GM21529 (cell line): ENCODE measurements around the gene CCDC85A.
A peak's percentile ranks its signal among the peaks of the same experiment; 100 is the strongest.

Experiments
- ATAC-seq: cut with Tn5 transposase; IDR thresholded peaks from one replicate; pipeline ENCODE4 v1.9.1; 2021; ENCODE audit not compliant: unreplicated experiment

The CCDC85A gene

DNA sequence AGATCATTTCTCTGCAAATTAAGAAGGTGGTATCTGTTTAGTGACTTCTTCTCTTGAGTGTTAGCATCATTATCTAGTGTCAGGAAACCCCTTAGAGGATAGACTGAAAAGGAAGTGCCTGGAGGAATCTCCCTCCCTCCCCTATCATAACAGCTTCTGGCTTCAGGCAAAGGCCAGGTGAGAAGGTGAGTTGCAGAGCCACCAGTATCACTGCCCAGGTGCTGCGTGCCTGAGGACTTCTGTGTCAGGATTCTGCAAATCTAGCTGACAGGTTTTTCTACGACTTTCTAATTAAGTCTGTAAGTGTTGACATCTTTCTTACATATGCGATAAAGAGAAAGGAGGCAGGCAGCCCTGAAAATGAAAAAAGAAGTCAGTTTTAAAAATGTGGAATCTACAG, 111.9 kb downstream of the CCDC85A start:
- ATAC-seq = no peak

DNA sequence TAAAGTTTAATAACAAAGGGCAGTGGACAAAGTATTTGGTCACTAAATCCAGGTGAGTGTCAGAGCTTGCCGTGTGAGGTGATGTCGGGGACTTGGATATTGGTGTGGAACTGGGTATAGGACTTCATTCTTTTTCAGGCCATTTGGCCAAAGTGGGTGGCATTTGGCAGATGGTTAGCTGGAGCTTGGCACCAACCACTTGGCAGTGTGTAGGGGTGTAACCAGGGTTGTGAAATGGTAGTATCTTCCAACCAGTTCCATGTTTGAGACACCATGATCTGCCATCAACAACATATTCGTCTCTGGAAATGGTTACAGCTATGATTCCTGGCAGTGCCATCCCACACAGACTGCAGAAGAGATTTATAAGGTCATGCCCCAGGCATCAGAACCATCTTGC, 113.9 kb downstream of the CCDC85A start:
- ATAC-seq = no peak

- no peak for ATAC-seq
These were observed 115.4 kb downstream of the CCDC85A start for GRCh38 chr2:56299171-56299691.

- ATAC-seq = no peak
These were observed 125.9 kb downstream of the CCDC85A start for GRCh38 chr2:56309626-56310170.

DNA sequence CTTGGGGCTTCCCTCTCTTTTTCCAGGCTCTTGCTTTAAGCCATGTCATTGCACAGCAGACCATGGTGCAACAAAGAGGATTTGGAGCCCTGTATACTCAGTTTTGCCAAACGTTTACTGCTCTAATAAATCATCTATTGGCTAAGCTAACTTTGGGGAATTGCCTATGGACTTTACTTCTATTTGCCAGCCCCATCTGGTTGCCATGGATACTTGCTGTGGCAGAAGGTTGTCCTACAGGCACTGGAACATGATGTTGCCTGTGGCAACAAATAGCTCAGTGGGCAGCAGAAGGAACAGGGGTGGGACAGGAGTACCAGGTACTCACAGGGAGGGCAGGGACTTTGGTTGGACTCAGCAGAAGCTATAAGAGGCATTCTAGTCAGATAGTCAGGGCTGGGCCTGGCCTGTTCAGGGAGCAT, 129.7 kb downstream of the CCDC85A start:
- ATAC-seq = no peak

- no peak for ATAC-seq
These were observed 130.6 kb downstream of the CCDC85A start for GRCh38 chr2:56314371-56314770.

DNA sequence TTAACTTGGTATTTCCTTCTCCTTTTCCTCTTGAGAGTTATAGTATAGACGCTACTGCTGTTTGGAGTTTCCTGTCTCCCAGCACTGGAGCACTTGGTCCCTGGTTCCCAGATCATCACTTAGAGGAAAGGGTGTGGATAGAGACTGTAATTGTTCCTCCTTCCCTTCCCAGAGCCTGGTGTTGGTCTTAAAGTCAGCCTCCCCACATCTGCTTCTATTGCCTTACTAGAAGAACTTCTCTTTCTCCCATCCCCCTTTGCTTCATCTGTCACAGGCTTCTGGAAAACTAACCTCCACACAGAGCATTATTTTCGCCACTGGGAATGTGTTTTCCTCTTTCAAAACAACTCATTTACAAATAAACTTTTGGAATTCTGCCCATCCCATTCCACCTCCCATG, 131.0 kb downstream of the CCDC85A start:
- ATAC-seq = no peak

DNA sequence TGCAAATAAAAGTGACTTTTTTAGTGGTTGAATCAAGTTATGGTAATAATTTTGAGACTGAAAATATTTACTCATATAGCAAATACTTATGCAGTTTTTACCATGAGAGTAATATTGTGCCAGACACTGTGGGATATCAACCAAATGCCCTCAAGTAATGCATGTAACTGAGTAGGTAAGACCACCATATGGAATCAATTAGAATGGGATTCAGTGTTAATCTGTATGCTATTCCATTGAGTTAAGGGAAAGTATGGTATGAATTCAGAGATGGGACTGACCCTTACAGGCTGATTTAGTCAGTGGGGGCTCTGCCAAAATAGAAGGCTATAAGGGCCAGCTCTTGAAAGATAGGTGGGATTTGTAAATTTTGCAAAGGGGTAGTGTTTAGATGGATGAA, 131.6 kb downstream of the CCDC85A start:
- no peak for ATAC-seq

GRCh38 chr2:56316011-56316410, 132.2 kb downstream of the CCDC85A start:
- ATAC-seq = no peak

GRCh38 chr2:56318147-56318546, 134.4 kb downstream of the CCDC85A start:
- ATAC-seq = no peak

DNA sequence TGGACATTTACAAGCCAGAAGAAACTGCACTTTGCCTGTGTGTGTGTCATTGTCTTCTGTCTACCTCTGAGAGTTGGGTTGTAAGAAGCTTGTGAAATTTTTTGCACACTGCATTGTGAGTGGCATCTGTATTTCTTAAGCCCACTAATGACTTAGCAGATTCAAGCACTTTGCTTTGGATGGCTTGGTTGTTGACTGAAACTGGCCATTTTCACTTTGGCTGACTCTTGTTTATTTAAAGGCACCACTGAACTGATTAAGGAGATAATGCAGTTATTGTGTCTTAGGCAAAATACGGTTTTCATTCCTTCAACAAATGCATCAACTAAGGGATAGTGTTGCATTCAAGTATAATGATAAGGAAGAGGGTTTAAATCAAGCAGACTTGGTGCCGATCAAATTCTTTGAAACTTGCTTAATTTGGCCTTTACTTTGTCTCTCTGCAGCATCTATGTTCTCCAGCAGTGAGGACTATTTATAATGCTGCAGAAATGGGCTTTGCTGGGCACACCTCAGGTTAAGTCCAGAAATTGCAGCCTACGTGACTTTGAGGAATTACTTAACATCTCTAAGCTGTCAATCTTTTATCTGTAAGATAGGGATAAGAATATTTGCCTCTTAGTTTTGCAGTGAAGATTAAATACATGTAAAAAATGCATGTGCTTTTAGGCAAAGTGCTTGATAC, 142.0 kb downstream of the CCDC85A start:
- no peak for ATAC-seq

DNA sequence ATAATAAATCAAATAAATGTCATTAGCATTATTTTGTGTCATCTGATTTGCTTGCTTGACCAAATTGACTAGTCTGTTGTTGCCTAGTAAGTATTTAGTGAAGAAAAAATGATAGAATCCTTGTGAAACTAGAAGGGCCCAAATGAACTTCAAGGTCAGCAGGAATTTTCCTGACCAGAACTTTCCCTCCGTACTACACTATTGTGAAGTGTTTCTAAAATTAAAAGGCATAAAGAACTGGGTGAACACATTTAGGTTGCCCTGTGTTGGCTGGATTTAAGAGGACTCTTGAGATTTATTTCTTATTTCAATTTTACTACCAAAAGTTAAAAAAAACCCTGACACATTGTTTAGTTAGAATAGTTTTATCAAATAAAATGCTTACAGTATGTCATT, 142.6 kb downstream of the CCDC85A start:
- no peak for ATAC-seq

DNA sequence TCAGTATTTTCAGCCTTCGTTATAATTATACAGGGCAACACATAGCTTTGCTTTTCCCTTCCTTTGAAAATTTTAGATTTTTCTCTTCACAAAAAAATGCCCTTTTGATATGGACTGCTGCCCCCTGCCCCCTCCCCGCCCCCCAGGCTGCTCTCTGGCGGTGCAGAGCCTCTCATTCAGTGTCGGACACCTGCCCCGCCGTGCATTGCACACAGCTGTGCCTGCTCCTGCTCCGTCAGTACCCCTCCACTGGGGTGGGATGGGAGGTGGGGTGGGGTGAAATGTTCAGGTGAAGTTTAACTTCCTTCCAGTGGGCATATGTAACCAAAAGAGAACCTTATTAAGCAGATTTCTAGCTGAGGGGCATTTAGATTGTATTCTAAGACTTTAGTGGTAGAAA, 148.0 kb downstream of the CCDC85A start:
- no peak for ATAC-seq

GRCh38 chr2:56333812-56334485, 150.2 kb downstream of the CCDC85A start:
- no peak for ATAC-seq

DNA sequence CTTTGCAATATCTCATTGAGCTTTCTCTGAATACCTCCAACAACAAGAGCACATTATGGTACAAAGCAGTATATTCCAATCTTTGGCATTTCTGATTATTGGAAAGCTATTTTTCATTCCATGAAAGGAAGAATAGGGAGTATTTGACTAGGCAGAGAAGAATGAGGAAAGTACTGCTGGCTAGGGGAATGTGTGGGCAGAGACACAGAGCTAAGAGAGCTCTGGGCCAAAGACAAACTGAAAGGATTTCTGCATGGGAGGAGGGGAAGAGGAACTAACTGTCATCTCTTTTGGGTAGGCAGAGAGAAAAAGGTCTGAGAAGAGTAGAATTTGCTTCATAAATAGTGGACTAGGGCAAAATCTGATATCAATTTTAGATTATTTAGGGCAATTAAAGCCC, 150.8 kb downstream of the CCDC85A start:
- ATAC-seq = no peak

- ATAC-seq = no peak
These were observed 151.3 kb downstream of the CCDC85A start for GRCh38 chr2:56335101-56335500.

GRCh38 chr2:56337342-56337741, 153.6 kb downstream of the CCDC85A start:
- ATAC-seq = no peak

DNA sequence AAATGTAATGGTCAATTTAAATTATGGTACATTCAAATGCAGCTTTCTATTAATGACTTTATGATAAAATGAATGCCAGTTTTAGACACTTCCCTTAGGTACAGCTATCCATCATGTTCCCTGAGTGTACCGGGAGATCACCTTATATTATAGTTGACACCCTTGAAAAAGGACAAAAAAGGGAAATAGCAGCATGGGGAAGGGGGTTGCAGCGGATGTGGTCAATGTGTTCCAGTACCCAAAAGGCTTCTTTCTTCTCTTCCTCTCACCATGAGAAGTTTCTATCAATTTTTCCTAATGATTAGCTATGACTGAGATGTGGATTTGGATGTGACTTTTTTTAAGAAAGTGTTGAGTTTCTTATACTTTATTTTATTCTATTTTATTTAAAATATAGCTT, 154.4 kb downstream of the CCDC85A start:
- ATAC-seq = no peak

DNA sequence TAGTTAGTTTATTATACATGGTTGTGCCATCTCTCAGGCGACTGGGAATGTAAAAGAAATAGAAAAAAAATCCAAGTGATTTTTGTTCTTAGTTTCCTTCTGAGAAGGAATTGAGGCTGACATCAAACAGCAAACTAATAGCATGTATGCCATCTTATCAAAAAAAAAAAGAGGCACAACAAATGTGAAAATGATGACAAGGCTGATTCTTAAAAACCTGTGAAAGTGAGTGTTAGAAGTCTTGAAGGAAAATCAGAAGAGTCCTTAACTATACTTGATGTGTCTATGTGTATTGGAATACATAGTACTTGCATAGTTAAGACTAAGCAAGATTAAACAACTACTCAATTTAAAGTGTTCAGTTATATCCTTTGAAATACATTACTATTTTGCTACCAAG, 161.0 kb downstream of the CCDC85A start:
- ATAC-seq = no peak

DNA sequence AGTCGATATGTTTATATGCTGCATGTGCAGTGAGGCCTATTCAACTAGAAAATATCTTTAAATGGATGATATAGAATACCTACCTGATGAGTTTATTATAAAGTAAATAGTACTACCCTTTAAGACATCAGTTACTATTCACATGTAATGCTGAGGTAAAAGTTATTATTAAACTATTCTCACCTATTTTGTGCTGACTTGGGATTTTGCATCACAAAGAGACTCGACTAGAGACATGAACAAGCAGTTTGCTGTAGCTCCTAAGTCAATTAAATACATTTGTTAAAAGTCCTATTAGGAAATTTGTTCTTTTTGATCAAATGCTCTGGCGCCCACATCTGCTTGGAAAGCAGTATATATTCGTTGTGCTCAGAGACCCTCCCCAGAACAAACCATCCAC, 164.1 kb downstream of the CCDC85A start:
- ATAC-seq = no peak

GRCh38 chr2:56348392-56349210, 164.8 kb downstream of the CCDC85A start:
- ATAC-seq = peak; percentile 62
